ENCODE data around the gene TENM3.

Gene TENM3

GRCh38 chr4:182448281-182449151 is 205.3 kb downstream of the TENM3 start:
- H3K4me3 ChIP-seq (ENCODE audit: control insufficient read depth, low read depth, low read length) = peak overlapping the region; percentile 64
- peak; percentile 89 for DNase-seq (ENCODE audit: low read depth)
- TF ChIP-seq, protein P1, sequence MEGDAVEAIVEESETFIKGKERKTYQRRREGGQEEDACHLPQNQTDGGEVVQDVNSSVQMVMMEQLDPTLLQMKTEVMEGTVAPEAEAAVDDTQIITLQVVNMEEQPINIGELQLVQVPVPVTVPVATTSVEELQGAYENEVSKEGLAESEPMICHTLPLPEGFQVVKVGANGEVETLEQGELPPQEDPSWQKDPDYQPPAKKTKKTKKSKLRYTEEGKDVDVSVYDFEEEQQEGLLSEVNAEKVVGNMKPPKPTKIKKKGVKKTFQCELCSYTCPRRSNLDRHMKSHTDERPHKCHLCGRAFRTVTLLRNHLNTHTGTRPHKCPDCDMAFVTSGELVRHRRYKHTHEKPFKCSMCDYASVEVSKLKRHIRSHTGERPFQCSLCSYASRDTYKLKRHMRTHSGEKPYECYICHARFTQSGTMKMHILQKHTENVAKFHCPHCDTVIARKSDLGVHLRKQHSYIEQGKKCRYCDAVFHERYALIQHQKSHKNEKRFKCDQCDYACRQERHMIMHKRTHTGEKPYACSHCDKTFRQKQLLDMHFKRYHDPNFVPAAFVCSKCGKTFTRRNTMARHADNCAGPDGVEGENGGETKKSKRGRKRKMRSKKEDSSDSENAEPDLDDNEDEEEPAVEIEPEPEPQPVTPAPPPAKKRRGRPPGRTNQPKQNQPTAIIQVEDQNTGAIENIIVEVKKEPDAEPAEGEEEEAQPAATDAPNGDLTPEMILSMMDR (conservative IDR thresholded peaks at IDR 0.05; ENCODE audit: control insufficient read depth, insufficient read depth, low read depth, low read length) = no peak

DNA sequence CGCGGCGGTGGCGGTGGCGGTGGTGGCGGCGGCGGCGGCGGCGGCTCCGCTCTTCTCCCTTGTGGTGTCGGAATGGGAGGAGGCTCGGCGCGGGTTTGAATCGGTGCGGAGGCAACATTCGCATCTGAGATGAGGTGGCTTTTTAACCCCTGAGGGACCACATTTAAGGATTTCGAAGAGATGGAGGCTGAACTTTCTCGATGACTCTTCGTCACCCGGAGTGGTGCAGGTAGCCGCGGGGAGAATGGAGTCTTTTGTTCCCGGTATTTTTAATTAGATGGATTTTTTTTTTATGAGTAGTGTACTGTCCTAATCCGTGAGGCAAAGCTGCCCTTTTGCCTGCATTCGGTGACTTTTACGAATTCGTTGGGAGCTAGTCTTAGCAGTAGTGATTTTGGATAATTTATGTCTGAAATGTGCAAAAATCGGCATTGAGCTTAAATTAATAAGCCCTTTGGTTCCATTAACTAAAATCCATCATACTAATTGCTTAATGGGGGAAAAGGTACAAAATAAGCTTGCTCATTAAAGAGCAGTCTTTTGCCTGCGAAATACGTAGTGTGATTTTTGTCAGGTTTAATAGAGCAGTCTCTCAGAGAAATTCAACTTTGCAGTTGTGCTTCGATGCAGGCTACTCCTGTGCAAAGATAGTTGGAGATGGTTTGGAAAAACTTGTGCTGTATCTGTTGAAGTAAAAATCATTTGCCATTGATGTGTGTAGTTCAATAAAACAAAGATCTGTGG is 206.2 kb downstream of the TENM3 start:
- DNase-seq (ENCODE audit: low read depth) = peak; percentile 60
- TF ChIP-seq, protein P1 (conservative IDR thresholded peaks at IDR 0.05; ENCODE audit: control insufficient read depth, insufficient read depth, low read depth, low read length) = no peak
- H3K4me3 ChIP-seq (ENCODE audit: control insufficient read depth, low read depth, low read length) = peak overlapping the region; percentile 78

DNA sequence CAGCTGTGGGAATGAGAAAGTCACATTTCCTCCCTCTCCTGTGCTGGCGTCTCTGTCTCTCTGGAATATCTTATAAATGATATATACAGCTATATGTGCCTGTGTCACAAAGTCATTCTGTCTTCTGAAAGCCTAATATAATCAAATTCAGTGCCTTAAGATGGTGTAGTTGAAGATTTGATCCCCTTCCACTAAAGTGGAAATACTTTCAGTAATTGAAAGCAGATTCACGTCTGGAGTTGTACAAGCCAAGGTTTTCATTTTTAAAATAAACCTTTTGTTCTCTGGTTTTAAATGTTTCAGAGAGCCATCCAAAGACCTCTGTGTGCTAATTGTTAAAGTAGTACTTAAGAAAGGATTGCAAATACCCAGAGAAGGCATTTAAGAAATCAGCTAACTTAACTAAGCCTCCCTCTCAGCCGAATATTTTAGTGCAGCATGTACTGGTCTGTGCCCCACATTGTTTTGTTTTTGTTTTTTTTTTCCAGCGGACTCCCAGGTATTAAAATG is 206.8 kb downstream of the TENM3 start:
- peak overlapping the region; percentile 78 for H3K4me3 ChIP-seq (ENCODE audit: control insufficient read depth, low read depth, low read length)
- DNase-seq (ENCODE audit: low read depth) = peak; percentile 20
- TF ChIP-seq, protein P1 (conservative IDR thresholded peaks at IDR 0.05; ENCODE audit: control insufficient read depth, insufficient read depth, low read depth, low read length) = no peak

DNA sequence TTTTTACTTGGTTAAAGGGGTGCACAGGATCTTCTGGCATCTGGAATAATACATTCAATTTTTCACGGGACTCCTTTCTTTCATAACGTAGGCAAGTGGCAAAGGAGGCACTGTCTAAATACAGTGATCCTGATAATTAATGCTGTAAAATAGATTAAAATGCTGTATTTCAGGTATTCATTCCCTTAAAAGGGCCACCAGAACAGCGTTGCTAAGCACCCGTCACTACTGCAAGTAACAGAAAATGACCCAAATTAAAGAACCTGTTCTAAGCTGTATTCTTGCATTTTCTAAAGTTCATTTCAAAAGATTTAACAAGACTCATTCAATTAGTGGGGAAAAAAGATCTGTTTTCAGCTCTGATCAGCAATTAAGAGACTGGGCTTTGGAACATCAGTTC is 208.2 kb downstream of the TENM3 start:
- TF ChIP-seq, protein P1 (conservative IDR thresholded peaks at IDR 0.05; ENCODE audit: control insufficient read depth, insufficient read depth, low read depth, low read length) = no peak
- no peak overlapping the region for H3K4me3 ChIP-seq (ENCODE audit: control insufficient read depth, low read depth, low read length)
- no peak for DNase-seq (ENCODE audit: low read depth)

DNA sequence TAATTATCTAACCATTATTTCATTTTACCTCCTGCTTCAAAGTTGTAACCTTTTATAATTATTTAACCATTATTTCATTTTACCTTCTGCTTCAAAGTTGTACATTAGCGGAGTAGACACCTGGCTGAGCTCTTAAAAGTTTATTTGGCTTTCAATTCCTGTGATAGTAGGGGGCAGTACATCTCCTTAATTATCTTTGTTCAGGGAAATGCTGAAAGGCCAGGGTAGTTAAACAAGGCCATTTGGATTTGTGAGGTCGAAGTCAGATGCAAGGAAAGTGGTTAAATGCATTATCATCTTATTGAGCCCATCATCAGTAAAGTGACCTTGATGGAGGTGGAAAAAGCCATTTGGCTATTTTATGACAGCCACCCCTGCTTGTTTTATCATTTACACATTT is 210.6 kb downstream of the TENM3 start:
- TF ChIP-seq, protein P1 (conservative IDR thresholded peaks at IDR 0.05; ENCODE audit: control insufficient read depth, insufficient read depth, low read depth, low read length) = no peak
- H3K4me3 ChIP-seq (ENCODE audit: control insufficient read depth, low read depth, low read length) = no peak overlapping the region
- DNase-seq (ENCODE audit: low read depth) = no peak

DNA sequence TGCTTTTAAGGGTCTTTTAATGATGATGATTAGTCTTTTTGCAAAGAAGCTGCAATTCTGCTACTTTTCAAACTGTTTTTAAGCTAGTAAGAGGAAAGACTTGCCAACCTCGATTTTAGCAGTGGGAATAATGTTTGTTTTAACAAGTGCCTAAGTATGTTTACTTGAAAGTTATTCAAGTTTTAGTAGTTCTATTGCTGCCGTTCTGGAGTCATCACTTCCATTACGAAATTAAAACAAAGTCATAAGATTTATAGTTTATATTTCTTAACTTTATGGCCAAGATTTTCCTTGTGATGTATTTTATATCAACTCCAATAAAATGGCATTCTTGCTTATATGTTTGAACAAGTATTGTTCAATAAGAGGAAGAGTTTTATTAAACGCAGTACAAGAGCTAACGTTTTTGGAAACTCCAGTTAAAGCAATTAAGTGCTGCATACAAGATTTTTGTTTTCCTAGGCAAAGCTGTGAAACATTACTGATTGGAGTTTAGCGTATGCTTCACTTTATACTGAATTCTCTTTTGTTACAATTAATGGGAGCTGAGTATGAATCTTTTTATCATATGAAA is 211.3 kb downstream of the TENM3 start:
- no peak overlapping the region for H3K4me3 ChIP-seq (ENCODE audit: control insufficient read depth, low read depth, low read length)
- peak; percentile 52 for DNase-seq (ENCODE audit: low read depth)
- TF ChIP-seq, protein P1 (conservative IDR thresholded peaks at IDR 0.05; ENCODE audit: control insufficient read depth, insufficient read depth, low read depth, low read length) = no peak

Measured in fibroblast of mammary gland (primary cell).